Muscle layer of duodenum (tissue), 2 donors: ENCODE measurements around the gene AOX1.

Experiments
- H3K27ac ChIP-seq: one replicate; pipeline ENCODE4 v1.7.0; 2013; ENCODE audit warnings: mild to moderate bottlenecking, low read length
- H3K27me3 ChIP-seq: one replicate; pipeline ENCODE4 v1.7.0; 2013; ENCODE audit warnings: low read depth, mild to moderate bottlenecking, control low read depth, low read length
- H3K36me3 ChIP-seq, 2 donors: one replicate each; pipeline ENCODE4 v1.7.0; 2013; ENCODE audit warnings: low read length in 2 of 2, control low read depth in 1 of 2, mild to moderate bottlenecking in 1 of 2; ENCODE audit not compliant: insufficient read depth in 2 of 2, control insufficient read depth in 1 of 2
- H3K4me1 ChIP-seq, 2 donors: one replicate each; pipeline ENCODE4 v1.7.0; 2013; ENCODE audit warnings: low read length in 2 of 2, mild to moderate bottlenecking in 2 of 2, control low read depth in 1 of 2, moderate library complexity in 1 of 2; ENCODE audit not compliant: insufficient read depth in 2 of 2, control insufficient read depth in 1 of 2
- H3K4me3 ChIP-seq, 2 donors: one replicate each; pipeline ENCODE4 v1.7.0; 2013; ENCODE audit warnings: low read length in 2 of 2, low read depth in 1 of 2, mild to moderate bottlenecking in 1 of 2
- H3K9me3 ChIP-seq, 2 donors: one replicate each; pipeline ENCODE4 v1.7.0; 2013; ENCODE audit warnings: low read length in 2 of 2, control low read depth in 1 of 2, mild to moderate bottlenecking in 1 of 2; ENCODE audit not compliant: control insufficient read depth in 1 of 2
- donor health status: healthy.

The AOX1 gene

DNA sequence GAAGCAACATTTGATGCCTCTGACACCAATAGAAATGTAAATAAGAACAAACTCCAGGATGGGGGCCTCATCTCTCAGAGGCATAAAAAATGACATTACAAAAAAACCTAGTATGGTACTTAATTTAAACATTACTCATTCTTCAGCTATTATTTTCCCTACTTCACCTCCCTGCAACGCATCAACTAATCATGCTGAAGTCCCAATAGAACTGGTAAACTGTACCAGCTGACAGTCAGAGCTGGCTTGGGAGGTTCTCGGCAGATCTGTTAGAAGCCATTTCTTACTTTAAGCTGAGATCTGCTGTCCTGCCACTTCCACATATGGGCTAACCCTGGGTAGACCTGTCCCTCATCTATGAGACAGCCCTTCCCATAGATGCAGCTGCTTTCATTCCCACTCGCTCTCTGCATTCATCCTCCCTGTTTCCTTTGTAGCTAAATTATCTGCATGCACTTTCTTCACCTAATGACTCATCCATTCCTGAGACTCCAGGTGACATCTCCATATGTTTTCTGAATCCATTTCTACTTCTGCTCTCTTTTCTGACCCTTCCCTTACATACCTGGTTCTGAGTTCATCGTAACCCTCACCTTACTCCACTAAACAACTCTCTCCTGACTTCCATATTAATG, 108.1 kb downstream of the AOX1 start:
- Histone ChIP-seq H3K4me1 (no peaks in the 10 kb centered on the region), H3K27ac (no peak overlapping the region), H3K27me3 (no peaks in the 10 kb centered on the region), H3K36me3 (no peaks in the 10 kb centered on the region), H3K4me3 (no peak overlapping the region), H3K9me3 (no peaks in the 10 kb centered on the region)

DNA sequence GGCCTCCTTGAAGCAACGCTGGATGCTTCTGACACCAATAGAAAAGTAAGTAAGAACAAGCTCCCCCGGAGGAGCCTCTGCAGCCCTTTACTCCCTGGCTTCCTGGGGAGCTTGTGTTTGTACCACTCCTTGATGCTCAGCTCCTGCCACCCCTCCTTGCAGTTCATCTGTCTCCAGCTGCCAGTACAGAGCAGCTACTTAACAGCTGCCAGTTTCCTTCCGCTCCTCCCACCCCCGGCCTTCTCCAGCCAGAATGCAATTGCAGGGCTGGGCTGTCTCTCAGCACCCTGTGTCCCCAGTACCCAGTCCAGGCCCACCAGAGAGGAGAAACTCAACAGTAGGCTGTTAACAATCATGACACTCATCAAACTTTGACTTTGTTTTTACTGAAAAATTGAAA, 109.4 kb downstream of the AOX1 start:
- Histone ChIP-seq H3K4me1 (no peaks in the 10 kb centered on the region), H3K9me3 (no peaks in the 10 kb centered on the region), H3K27me3 (no peaks in the 10 kb centered on the region), H3K36me3 (no peaks in the 10 kb centered on the region), H3K27ac (no peak overlapping the region), H3K4me3 (no peak overlapping the region)

DNA sequence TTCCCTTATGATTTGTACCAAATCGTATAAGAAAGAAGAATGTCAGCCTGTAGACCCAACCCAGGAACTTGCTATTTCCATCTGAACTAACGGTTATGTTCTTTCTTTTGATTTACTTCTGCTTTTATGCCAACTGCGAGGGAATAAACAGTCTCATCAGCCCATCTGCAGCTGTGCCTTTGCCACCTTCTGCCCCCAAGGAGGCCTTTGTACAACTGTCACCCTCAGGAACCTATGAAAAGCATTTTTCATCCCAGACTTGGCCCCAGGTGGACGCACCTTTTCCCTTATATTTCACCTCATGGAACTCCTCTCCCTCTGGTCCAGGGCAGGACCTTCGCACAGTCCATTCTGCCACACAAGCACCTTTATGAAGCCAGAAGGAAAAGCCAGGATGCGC, 109.8 kb downstream of the AOX1 start:
- no peak overlapping the region for H3K27ac ChIP-seq
- H3K27me3 ChIP-seq, result no peaks in the 10 kb centered on the region
- no peaks in the 10 kb centered on the region for H3K4me1 ChIP-seq
- H3K9me3 ChIP-seq, result no peaks in the 10 kb centered on the region
- no peaks in the 10 kb centered on the region for H3K36me3 ChIP-seq
- H3K4me3 ChIP-seq, result no peak overlapping the region

- H3K27ac ChIP-seq, result no peak overlapping the region
- H3K36me3 ChIP-seq, result no peaks in the 10 kb centered on the region
- no peak overlapping the region for H3K4me3 ChIP-seq
- no peaks in the 10 kb centered on the region for H3K9me3 ChIP-seq
- H3K27me3 ChIP-seq, result no peaks in the 10 kb centered on the region
- H3K4me1 ChIP-seq, result no peaks in the 10 kb centered on the region
These were observed 112.4 kb downstream of the AOX1 start for GRCh38 chr2:200698217-200698616.

DNA sequence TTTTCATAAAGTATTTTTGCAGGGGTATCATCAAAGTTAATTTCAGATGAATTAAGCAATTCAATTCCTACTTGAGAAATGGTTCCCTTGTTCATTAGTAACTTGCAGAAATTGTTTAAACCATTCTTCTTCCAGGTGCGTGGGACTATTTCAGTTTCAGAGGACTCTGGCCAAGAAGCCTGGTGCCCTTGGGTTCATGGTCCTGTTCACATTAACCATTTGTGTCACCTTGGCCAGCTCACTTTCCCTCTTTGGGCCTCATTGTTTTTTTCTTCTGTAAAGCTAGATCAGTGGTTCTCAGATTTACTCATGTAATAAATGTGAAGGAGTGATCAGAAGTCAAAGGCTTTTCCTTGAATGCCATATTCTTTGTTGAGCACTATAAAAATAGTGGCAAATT, 113.5 kb downstream of the AOX1 start:
- no peaks in the 10 kb centered on the region for H3K36me3 ChIP-seq
- no peaks in the 10 kb centered on the region for H3K9me3 ChIP-seq
- no peaks in the 10 kb centered on the region for H3K27me3 ChIP-seq
- H3K27ac ChIP-seq, result no peak overlapping the region
- H3K4me1 ChIP-seq, result no peaks in the 10 kb centered on the region
- no peak overlapping the region for H3K4me3 ChIP-seq

DNA sequence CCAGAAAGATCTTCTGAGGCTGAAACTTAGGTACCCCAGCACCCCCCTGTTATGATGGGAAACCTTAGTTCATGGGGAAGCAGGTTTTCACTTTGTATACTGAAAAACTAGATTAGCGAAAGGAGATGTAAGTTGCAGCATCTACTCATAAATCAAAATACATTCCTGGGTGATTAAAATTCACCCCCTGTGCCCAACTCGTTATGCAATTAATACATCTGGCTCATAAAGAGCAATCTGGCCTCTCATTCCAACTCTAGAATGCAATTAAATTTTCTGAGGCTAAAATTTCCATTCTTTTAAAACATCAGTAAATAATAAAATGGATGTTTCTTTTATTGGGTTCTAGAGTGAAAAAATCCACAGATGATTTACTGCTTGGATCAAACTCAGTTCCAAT, 115.0 kb downstream of the AOX1 start:
- no peaks in the 10 kb centered on the region for H3K4me1 ChIP-seq
- H3K27me3 ChIP-seq, result no peaks in the 10 kb centered on the region
- H3K36me3 ChIP-seq, result no peaks in the 10 kb centered on the region
- no peak overlapping the region for H3K4me3 ChIP-seq
- no peaks in the 10 kb centered on the region for H3K9me3 ChIP-seq
- no peak overlapping the region for H3K27ac ChIP-seq

GRCh38 chr2:200702044-200702443, 116.2 kb downstream of the AOX1 start:
- no peak overlapping the region for H3K27ac ChIP-seq
- H3K27me3 ChIP-seq, result no peaks in the 10 kb centered on the region
- no peak overlapping the region for H3K4me3 ChIP-seq
- no peaks in the 10 kb centered on the region for H3K9me3 ChIP-seq
- H3K4me1 ChIP-seq, result no peaks in the 10 kb centered on the region
- H3K36me3 ChIP-seq, result no peaks in the 10 kb centered on the region

DNA sequence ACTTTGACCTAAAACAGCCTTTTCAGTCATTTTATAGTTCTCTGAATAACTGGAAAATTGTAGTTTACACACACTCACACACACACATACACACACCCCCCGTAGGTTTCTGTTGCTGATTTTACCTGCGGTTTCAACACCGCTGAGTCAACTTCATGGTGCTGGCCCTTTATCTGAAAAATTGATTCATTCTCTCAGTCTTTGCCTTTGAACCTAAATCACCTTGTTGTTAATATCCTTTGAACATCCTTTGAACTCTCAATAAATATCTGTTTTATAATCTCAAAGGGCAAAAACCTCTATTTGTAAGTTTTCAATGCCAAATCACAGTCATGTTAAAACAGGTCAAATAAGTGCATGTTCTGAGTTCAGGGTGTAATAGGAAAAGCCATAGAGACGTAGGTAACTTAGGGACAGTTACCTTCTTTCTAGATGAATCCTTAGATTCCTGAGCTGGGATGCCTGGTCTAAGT, 116.9 kb downstream of the AOX1 start:
- H3K27me3 ChIP-seq, result no peaks in the 10 kb centered on the region
- no peak overlapping the region for H3K27ac ChIP-seq
- H3K4me3 ChIP-seq, result no peak overlapping the region
- no peaks in the 10 kb centered on the region for H3K9me3 ChIP-seq
- H3K36me3 ChIP-seq, result no peaks in the 10 kb centered on the region
- no peaks in the 10 kb centered on the region for H3K4me1 ChIP-seq

GRCh38 chr2:200703127-200703925, 117.5 kb downstream of the AOX1 start:
- Histone ChIP-seq H3K9me3 (no peaks in the 10 kb centered on the region), H3K36me3 (no peaks in the 10 kb centered on the region), H3K27me3 (no peaks in the 10 kb centered on the region), H3K4me3 (no peak overlapping the region), H3K27ac (no peak overlapping the region), H3K4me1 (no peaks in the 10 kb centered on the region)

- Histone ChIP-seq H3K4me1 (no peaks in the 10 kb centered on the region), H3K27me3 (no peaks in the 10 kb centered on the region), H3K36me3 (no peaks in the 10 kb centered on the region), H3K4me3 (no peak overlapping the region), H3K9me3 (no peaks in the 10 kb centered on the region), H3K27ac (no peak overlapping the region)
These were observed 118.3 kb downstream of the AOX1 start for GRCh38 chr2:200703926-200704637.

DNA sequence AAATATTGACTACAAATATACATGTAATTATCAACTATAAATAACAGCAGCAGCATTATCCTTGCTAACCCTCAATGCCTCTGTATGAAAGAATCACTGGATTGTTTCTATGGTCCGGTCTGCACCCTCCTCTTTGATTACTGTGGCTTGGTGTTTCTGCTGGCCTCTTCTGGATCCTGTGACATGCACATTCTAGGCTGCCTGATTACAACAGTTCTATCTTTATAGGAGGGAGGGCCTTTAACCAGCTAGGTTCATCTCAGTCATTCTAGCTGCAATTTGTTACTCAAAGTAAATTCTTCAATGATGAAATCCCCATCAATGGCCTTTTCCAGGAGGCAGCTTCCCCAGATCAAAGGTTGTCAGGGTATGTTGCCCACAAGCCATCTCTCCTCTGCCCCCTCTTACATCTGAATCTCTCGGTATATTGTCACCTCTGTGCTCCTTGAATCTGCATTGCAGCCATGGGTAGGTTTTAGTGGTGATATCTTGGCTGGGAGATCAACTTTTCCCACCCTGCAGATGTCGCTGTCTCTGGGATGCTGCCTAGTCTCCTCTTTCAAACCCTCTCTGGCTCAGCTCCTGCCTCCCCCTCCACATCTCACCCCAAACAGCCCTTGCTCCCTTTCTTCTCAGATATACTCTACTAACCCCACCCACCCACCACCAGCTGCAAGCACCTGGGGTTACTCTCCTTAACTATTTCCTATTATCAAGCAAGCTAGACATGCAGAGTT, 119.7 kb downstream of the AOX1 start:
- H3K9me3 ChIP-seq, result no peaks in the 10 kb centered on the region
- H3K27me3 ChIP-seq, result no peaks in the 10 kb centered on the region
- no peaks in the 10 kb centered on the region for H3K36me3 ChIP-seq
- H3K27ac ChIP-seq, result no peak overlapping the region
- H3K4me1 ChIP-seq, result no peaks in the 10 kb centered on the region
- no peak overlapping the region for H3K4me3 ChIP-seq
